NCI-H2107 treated with DMSO at 0.1 percent for 48 hours (cell line): ENCODE data around the gene IL1RL2.

Experiments
- DNase-seq: peaks from one replicate; lab custom pipeline; 2025; ENCODE audit not compliant: unreplicated experiment; lab: John Stamatoyannopoulos, UW

IL1RL2 gene

DNA sequence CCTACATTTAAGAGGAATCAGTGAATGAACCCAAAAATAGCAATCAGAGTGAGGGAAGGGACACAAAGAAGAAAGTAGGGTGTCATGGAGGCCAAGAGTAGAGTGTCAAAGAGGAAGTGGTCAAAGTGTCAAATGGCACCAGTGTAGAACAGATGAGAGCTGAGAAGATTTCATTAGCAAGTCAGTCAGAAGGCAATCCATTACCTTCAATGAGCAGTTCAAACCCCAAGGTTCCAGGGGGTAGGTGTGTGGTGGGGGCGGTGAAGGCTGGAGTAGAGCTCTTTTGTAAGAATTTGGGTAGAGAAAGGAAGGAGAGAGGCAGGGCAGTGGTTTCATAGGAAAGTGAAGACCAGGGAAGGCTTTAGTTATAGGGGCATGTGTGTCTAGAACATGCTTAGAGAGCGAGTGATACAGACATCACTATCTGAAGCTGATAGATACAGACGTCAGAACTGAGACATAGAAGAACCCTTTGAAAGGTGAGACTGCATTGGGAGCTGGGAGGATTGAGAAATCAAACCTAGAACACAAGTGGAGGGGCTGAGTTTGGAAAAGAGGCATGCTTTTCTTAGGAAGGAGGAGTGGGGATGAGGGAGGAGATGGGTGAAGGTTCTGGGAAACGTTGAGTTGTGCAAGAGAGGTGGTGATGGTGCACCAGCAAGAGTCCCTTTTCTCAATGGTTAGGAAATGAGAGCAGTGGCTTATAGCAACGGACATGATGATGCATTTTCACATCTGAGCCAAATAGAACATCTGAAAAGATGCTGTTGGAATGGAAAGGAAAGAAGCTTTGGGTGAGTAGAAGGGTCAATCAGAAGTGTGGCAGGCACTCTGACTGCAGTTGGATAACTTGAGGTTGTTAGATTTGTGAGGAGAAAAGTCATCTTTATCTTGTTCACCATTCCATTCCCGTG is 75.7 kb downstream of the IL1RL2 start:
- no peak for DNase-seq

DNA sequence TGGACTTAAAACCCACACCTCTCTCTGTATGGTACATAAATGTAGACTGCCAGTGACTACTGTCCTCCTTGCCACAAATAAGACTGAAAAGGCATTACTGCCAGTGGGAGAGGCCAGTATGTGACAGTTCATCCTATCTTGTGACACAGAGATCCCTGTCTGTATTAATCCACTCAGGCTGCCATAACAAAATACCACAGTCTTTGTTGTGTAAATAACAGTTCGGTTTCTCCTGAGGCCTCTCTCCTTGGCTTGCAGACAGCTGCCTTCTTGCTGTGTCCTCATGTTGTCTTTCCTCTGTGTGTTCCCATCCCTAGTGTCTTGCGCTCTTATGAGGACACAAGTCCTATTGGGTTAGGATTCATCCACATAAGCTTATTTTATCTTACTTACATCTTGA is 78.1 kb downstream of the IL1RL2 start:
- no peak for DNase-seq

DNA sequence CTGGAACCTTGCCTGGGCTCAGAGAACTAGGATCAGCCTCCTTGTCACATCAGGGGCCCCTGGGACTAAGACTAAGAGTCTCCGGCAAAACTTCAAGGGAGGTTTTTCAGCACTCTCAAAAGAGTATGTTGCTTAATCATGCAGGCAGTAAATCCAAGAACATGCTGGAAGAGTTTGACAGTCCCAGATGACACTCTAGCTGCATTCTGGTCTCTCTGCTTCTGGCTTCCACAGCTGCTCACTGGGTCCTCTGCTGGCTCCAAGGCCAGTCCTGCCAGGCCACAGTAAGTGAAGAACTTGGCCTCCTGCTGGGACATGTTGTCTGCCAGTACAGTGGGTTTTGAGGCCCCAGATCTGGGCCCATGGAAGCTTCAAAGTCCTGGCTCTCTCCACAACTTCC is 79.4 kb downstream of the IL1RL2 start:
- DNase-seq = no peak

DNA sequence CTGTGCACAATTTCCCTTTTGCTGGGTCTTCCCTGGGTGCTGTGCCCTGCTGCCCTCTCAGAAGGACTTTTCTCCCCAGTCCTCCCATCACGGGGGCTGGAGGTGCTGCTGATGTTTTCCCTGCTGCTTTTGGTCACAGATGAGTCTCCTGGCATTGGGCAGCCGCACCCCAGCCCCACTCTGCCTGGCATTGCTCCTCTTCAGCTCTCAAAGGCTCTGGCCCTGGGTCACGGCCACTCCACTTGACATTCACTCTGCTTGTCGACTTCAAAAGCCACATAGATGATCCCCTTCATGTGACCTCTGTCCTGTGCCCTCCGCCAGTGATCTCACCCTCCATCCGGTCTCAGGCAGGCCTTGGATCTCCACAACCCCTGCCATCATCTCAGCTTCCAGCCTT is 81.0 kb downstream of the IL1RL2 start:
- no peak for DNase-seq

DNA sequence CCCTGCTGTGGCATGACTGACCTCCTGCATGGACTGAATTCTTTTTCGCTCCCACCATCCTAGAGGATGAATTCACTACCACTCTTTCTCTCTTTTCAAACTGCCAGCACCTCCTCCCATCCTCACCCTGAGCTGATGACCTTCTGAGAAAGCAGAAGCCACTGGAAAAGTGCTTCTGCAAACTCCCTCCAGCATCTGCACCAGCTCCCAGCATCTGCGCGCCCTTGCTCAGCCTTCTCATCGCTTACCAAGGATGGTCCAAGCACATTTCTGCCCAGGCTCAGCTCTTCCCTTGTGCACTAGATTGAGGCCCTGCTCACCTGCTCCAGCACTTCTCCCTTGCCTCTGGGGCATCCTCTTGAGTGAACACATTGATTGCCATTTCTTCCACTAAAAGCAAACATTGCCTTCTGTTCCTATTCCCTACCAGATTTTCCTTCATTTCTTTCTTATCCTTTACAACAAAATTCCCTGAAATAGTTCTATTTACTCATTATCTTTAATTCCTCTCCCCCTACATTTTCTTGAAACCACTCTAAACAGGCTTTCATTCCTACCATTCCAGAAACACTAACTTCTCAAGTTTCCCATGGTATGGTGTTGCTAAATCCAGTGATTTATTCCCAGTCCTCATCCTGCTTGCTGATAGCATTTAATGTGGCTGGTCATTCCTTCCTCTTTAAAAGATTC is 81.8 kb downstream of the IL1RL2 start:
- DNase-seq = no peak

DNA sequence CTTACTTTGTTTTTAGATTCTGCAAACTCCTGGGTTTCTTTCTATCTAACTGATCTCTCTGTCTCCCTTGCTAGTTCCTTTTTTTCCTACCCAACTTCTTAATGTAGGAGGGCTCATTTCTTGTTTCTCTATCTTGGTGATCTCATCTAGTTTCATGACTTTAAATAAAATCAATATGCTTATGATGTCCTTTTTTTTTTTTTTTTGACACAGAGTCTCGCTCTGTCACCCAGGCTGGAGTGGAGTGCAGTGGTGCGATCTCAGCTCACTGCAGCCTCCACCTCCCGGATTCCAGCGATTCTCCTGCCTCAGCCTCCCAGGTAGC is 82.3 kb downstream of the IL1RL2 start:
- DNase-seq = no peak

DNA sequence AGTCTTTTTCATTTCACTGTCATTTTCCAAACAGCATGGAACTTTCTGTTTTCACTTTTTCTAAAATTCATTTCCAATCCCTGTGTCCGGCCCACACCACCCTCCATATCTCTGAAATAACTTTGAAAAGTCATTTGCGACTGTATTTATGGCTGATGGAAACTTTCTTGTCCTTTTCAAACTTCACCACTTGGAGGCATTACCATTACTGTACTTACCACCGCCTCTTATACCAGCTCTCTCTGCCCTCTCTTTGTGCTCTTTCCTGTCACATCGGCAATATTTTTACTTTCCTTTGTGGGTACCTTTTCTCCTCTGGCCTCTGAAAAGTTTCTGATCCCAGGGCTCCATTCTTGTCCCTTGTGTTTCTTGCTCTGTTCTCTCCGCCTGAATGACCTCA is 85.0 kb downstream of the IL1RL2 start:
- DNase-seq = no peak

DNA sequence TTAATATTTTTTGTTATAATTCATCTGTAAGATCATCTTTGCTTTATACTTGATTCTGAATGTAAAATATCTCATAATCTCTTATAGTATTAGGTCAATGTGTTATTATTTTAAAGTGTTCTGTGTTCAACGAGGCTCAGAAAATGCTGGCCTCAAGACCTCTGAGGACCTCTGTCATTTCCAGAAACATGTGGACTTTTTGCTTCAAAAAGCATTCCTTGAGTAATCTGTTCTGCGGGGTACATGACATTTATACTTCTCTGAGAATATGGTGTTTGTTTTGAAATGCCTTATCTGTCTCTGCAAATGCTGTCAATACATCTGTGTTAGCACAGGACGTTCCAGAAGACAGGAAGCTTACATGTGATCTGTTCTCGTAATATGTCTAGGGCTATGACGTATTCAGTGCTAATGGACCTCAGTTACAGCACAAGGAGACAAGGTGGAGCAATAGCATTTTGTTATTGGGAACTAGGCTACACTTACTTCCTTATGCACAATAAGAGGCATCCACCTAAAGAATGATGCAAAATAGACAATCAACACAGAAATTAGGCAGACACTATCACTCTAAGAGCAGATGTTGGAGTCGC is 86.9 kb downstream of the IL1RL2 start:
- no peak for DNase-seq

DNA sequence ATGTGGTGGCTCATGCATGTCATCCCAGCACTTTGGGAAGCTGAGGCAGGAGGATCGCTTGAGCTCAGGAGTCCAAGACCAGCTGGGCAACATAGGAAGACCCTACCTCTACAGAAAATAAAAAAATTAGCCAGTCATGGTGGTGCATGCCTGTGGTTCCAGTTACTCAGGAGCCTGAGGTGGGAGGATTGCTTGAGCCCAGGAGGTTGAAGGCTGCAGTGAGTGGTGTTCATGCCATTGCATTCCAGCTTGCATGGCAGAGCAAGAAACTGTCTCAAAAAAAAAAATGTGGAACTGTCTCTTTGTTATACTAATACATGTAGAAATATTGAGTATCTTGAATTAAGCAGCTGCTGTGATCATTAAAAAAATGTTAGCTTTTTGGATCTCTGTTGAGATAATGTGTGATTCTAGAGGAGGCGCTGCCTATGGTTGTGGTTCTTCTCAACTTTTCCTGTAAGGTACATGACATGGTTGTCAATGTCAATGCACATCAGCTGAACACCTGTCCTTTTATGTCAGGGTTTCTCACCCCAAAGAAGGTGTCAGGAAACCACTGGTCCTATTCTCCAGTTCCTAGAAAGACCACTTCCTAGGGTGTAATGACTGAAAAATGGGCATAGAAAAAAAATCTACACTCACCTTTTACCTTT is 89.9 kb downstream of the IL1RL2 start:
- DNase-seq = no peak

DNA sequence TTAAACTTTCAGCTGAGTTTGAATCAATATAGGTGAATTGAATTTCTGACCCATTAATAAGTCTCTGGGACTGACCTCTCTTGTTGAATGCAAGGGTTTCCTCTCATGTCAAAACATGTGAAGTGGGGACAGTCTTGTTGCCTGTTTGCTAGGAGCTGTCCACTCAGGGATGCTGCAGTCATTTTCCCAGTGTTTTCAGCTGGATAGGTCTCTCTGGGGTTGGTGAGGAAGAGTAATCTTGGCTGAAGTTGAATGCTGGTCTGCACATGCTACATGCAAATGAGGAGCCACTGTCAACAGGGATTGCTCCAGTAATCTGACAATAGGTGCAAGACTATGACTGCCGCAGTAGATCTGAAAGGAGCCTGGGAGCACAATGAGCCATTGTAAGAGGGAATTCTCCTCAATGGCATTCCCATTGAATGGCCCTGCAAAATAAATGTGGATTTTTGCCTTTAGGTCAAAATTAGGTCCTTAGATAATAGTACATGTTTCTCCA is 90.4 kb downstream of the IL1RL2 start:
- no peak for DNase-seq

DNA sequence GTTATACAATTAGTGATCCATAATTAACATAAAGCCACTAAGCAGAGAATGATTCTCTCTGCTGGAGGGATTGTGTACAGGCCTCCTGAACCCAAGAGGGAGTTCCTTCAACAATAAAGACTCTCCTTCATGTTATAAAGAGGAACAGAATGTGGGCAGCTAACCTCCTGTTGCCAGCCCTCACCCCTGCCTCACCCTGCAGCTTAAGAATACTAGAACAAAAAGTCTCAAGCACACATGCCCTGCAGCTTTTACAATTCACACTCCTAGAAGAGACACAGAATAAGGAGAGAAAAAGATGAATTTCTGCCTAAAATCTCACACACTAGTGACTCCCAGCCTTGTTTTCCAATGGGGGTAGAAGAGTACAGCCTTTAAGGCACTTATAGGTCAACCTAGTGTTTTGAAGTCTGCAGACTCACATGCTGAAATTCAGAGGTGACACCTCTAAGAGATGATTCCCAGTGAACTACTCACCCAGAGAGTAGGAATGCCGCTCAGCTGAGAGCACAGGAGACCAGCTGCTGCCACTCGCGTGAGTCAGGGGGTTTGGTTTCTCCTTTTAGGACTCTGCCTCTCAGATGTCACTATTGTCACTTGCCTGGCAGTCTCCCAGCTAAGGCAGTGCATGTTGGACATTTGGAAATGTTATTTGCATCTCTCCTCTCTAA is 92.0 kb downstream of the IL1RL2 start:
- no peak for DNase-seq

DNA sequence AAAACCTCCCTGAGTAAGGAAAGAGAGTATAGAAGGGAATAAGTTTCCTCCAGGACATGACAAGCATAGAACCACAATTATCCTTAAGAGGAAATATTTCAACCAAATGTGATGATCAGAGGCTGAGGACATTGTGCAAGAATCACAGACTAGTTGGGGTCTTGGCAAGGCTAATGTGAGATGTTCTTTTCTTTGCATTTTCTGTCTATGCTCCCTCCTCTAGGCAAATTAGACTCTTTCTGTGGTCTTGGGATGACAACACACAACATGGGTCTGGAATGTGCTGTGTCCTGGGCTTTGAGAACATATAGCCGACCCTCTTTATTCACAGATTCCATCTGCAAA is 92.5 kb downstream of the IL1RL2 start:
- no peak for DNase-seq

DNA sequence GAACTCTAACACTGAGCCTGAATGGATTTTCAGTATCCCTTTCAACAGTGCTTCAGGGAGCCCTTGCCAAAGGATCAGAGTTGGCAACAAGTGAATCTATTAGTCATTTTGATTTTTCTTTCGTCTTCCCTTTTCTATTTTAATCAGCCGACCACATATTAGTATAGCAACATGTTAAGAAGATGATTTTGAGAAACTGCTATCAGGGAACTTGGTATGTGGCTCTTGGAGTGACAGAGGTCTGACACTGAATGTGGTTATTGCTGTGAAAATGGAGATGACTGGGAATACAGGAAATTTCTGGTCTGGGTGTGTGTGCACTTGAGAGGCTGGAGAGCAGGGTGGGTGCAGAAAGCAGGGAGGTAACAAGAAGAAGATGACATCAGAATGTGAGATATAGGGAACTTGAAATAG is 95.9 kb downstream of the IL1RL2 start:
- DNase-seq = no peak

DNA sequence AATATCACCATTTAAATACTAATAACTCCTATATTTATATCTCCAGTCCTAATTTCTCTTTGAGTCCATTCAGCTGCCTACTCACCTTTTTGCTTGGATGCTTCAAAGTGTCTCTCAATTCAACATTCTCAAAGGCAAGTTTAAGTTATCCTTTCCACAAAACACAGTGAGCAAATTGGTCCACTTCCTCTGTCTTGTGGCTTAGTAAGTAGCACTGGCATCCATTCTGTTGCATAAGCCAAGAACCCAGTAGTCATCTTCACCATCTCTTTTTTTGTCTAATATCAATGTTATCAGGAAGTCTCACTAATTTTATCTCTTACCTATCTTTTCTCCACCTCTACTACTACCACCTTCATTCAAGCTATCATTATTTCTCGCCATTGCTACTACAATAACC is 97.2 kb downstream of the IL1RL2 start:
- no peak for DNase-seq

DNA sequence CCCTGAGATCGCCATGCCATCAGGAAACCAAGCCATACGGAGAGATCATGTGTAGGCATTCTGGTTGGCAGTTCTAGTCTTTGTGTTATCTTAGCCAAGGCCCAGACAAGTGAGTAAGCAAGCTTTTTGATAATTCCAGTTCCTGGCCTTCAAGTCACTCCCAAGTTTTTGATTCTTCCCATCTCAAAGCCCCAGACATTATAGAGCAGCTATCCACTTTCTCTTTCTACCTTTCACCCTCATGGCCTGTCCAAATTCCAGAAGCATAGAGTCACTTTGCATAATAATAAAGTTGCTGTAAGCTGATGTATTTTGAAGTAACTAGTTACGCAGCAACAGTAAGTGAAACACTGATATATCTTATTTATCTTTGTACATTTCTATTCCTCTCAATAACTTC is 97.8 kb downstream of the IL1RL2 start:
- DNase-seq = no peak

DNA sequence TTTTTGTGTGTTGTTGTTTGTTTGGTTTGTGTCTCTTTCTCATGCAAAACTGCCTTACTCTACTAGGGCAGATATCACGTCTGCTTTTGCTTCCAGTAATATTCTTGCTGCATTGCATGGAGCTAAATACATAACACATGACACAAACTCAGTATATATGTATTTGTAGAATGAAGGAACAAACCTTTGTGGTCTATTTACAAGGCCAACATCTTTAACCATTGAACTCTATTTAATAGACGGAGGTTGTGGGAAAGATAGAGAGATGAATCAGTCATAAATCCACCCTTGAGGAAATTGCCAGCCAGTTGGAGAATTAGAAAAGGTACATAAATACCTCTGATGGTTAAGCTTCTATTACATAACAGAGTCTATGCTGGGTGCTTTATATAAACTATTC is 98.5 kb downstream of the IL1RL2 start:
- no peak for DNase-seq

DNA sequence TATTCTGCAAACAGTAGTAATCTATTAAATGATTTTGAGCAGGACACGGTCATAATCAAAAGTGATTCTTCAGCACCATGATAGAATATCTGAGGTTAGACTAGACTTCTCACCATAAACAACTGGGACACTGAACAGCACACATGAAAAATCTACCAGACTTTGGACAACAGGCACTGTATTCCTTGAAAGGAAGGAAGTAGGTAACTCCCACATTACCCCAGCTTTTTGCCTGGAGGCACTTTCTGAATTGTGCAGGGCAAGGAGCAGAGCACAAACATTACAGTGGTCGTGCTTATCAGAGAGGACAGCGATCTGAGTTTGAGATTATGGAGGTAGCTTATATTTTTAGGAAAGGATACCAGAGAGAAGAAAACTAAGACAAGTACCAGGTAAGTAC is 99.2 kb downstream of the IL1RL2 start:
- no peak for DNase-seq

DNA sequence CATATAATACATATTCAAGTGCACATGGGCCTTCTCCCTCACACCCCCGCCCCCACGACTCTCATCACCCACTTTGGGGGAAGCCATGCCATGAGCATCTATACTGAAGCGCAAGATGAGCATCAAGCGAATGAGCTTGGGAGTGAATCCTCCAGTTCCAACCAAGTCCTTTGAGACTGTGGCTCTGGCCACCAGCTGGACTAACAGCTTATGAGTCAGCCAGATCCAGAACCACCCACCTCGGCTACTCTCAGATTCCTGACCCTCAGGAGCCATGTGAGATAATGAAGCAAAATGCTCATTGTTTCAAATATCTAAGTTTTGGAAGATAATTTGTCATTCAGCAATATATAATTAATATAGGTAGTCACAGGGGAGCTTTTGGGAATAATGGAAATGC is 102.3 kb downstream of the IL1RL2 start:
- DNase-seq = no peak
